Renal cortex interstitium (tissue), 3 donors: ENCODE data around the gene TMIGD3. TPM values are rescaled to one million over a fixed set of nuclear protein-coding genes. Genes with fewer than 3 reads are reported as not detected.

Source experiments
- polyA plus RNA-seq, 3 donors: library from polyadenylated mRNA; unstranded; fragments of 120-200 nt; gene quantifications; one replicate each; pipeline ENCODE4 v1.2.1, GENCODE V29; 2013; ENCODE audit not compliant: insufficient read length in 3 of 3

TMIGD3 gene
- polyA plus RNA-seq, 3 donors = 1.0 to 1.7 (median 1.0) TPM

Other genes starting within 250 kb of the TMIGD3 start
- gene CHIA, start 212.8 kb downstream of the TMIGD3 start, polyA plus RNA-seq = not detected
- gene OVGP1, start 75.9 kb downstream of the TMIGD3 start, polyA plus RNA-seq = 1 to 10 TPM; 3.2 to 5.9 (median 3.8) TPM
- 10 to 100 TPM; 38.0 to 49.0 (median 40.7) TPM for gene WDR77, start 54.4 kb downstream of the TMIGD3 start, polyA plus RNA-seq
- gene ATP5PB, start 54.2 kb downstream of the TMIGD3 start, polyA plus RNA-seq = 100 to 1,000 TPM; 324 to 412 (median 381) TPM
- 1 to 10 TPM; 4.1 to 5.7 (median 4.6) TPM for gene C1orf162, start 29.6 kb downstream of the TMIGD3 start, polyA plus RNA-seq
- gene ADORA3, start within 50 bp of the TMIGD3 start, polyA plus RNA-seq = 1 to 10 TPM in 1 of 3 donors, under 1 TPM in 2; 0.50 to 1.1 (median 0.50) TPM
- gene RAP1A, start 116.2 kb upstream of the TMIGD3 start, polyA plus RNA-seq = 10 to 100 TPM; 61.9 to 85.8 (median 70.8) TPM
- gene INKA2, start 235.8 kb upstream of the TMIGD3 start, polyA plus RNA-seq = 1 to 10 TPM; 2.7 to 3.8 (median 3.6) TPM